ENCODE data around the gene LRPAP1.
"Not testable (repeated sequence)": the region's sequence is repeated elsewhere in the genome, so short reads cannot be mapped to it uniquely, and the experiment has no call there.

Gene LRPAP1

GRCh38 chr4:3460926-3461325 lies 71.3 kb downstream of the LRPAP1 start:
- no peak for DNase-seq (ENCODE audit: low read depth in 2 of 2)

- DNase-seq (ENCODE audit: low read depth in 2 of 2): not testable (repeated sequence)
Measured at GRCh38 chr4:3459156-3459555, 73.1 kb downstream of the LRPAP1 start.

GRCh38 chr4:3458371-3458770 lies 73.9 kb downstream of the LRPAP1 start:
- no peak for DNase-seq (ENCODE audit: low read depth in 2 of 2)

GRCh38 chr4:3455596-3455995 lies 76.6 kb downstream of the LRPAP1 start:
- DNase-seq (ENCODE audit: low read depth in 2 of 2): not testable (repeated sequence)

Data from stimulated activated CD8-positive, alpha-beta memory T cell treated with anti-CD3 and anti-CD28 coated beads, Interleukin-15, amount 100 ng/mL, for 4 hours (primary cell).